BJ (cell line): ENCODE results near the gene CHCHD6. TPM values are rescaled to one million over a fixed set of nuclear protein-coding genes. Genes with fewer than 3 reads are reported as not detected.
A peak's percentile ranks its signal among the peaks of the same experiment; 100 is the strongest.

Source experiments
- CTCF ChIA-PET: fragments of 350-600 bp; formaldehyde crosslinking; extraction: SDS; loops from one replicate; lab custom pipeline; 2021; ENCODE audit warnings: antibody characterized with exemption, inconsistent platforms; lab: Yijun Ruan, JAX
- POLR2A ChIA-PET: fragments of 300-600 bp; sonication (Branson Sonifier 250); formaldehyde crosslinking; extraction: SDS; loops from one replicate; lab custom pipeline; 2021; ENCODE audit warnings: antibody characterized with exemption; lab: Charles Lee
- DNase-seq: peaks from one replicate; pipeline ENCODE4 v3.0.0-alpha.2; 2011; ENCODE audit warnings: low read depth
- H3K27me3 ChIP-seq: 2 replicates; pipeline ENCODE4 v1.6.0; 2011; ENCODE audit warnings: low read length; ENCODE audit not compliant: control insufficient read depth, insufficient read depth
- H3K36me3 ChIP-seq: 2 replicates; pipeline ENCODE4 v1.5.1; 2011; ENCODE audit warnings: low read length; ENCODE audit not compliant: control insufficient read depth, insufficient read depth
- H3K4me3 ChIP-seq: 2 replicates; pipeline ENCODE4 v1.5.1; 2011; ENCODE audit warnings: low read depth, mild to moderate bottlenecking, control low read depth, low read length
- CTCF ChIP-seq: IDR thresholded peaks from 2 replicates; pipeline ENCODE4 v1.5.1; 2011; ENCODE audit warnings: low read depth, mild to moderate bottlenecking, control low read depth, inconsistent platforms, low read length, moderate library complexity; ENCODE audit not compliant: insufficient read depth
- polyA plus RNA-seq: library from polyadenylated mRNA; depleted of rRNA; stranded (reverse); fragments of >200 nt; gene quantifications from 2 replicates; pipeline ENCODE4 v1.2.3, GENCODE V29; 2011

The CHCHD6 gene
- polyA plus RNA-seq, 1 experiment: 23.7 TPM

- no peak for TF ChIP-seq CTCF
- H3K27me3 ChIP-seq: no peaks in the 10 kb centered on the region
- ChIA-PET CTCF (interaction anchor here (1.5 kb wide), 1 partner anchor 11 kb away, joined by 3 read pairs; no protein-coding TSS in a partner anchor), POLR2A (no interaction called here)
- DNase-seq: no peak
- H3K36me3 ChIP-seq: no peaks in the 10 kb centered on the region
- H3K4me3 ChIP-seq: no peak overlapping the region
These were observed 142.1 kb downstream of the CHCHD6 start for GRCh38 chr3:126845920-126846715.

- DNase-seq: no peak
These were observed 143.0 kb downstream of the CHCHD6 start for GRCh38 chr3:126847061-126847460.

GRCh38 chr3:126848991-126849390 is 145.0 kb downstream of the CHCHD6 start:
- Histone ChIP-seq H3K36me3 (no peaks in the 10 kb centered on the region), H3K27me3 (no peaks in the 10 kb centered on the region), H3K4me3 (no peak overlapping the region)
- DNase-seq: no peak
- CTCF ChIA-PET: interaction anchor here (1.3 kb wide), 1 partner anchor 97 kb away, joined by 7 read pairs; no protein-coding TSS in a partner anchor
- TF ChIP-seq CTCF: no peak
- POLR2A ChIA-PET: no interaction called here

More at GRCh38 chr3:126847061-126847460, 143.0 kb downstream of the CHCHD6 start:
- POLR2A ChIA-PET: no interaction called here
- no peak overlapping the region for H3K4me3 ChIP-seq
- no peak for TF ChIP-seq CTCF
- CTCF ChIA-PET: no interaction called here
- no peaks in the 10 kb centered on the region for H3K27me3 ChIP-seq
- no peaks in the 10 kb centered on the region for H3K36me3 ChIP-seq

GRCh38 chr3:126849768-126850167 is 145.7 kb downstream of the CHCHD6 start:
- Histone ChIP-seq H3K4me3 (no peak overlapping the region), H3K27me3 (no peaks in the 10 kb centered on the region), H3K36me3 (no peaks in the 10 kb centered on the region)
- POLR2A ChIA-PET: no interaction called here
- no peak for DNase-seq
- CTCF ChIA-PET: interaction anchor here (1.6 kb wide), 1 partner anchor 13 kb away, joined by 5 read pairs; no protein-coding TSS in a partner anchor
- no peak for TF ChIP-seq CTCF

GRCh38 chr3:126850370-126851085 is 146.5 kb downstream of the CHCHD6 start:
- H3K27me3 ChIP-seq: no peaks in the 10 kb centered on the region
- no peaks in the 10 kb centered on the region for H3K36me3 ChIP-seq
- DNase-seq: peak; percentile 25
- ChIA-PET CTCF (interaction anchor here (0.8 to 1.6 kb wide), 2 partner anchors 14 to 33 kb away, joined by 3 to 5 read pairs; no protein-coding TSS in a partner anchor), POLR2A (no interaction called here)
- H3K4me3 ChIP-seq: no peak overlapping the region
- TF ChIP-seq CTCF: no peak
